GM12891 (cell line): Measurements from ENCODE around the gene CHST8. TPM values are rescaled to one million over a fixed set of nuclear protein-coding genes. Genes with fewer than 3 reads are reported as not detected.

Experiments
- DNase-seq: peaks from one replicate; pipeline ENCODE4 v3.0.0; 2011; ENCODE audit warnings: low spot score; ENCODE audit not compliant: insufficient read length
- FAIRE-seq: peaks from 2 replicates; lab custom pipeline; 2011; peaks lifted over from hg19 to GRCh38; lab: Jason Lieb, UNC
- PAX5 ChIP-seq: IDR thresholded peaks from 2 replicates; pipeline ENCODE4 v1.6.1; 2011; ENCODE audit warnings: low read length, moderate library complexity, mild to moderate bottlenecking; ENCODE audit not compliant: insufficient read depth, severe bottlenecking
- POLR2A ChIP-seq: IDR thresholded peaks from 2 replicates; pipeline ENCODE4 v1.6.1; 2011; ENCODE audit warnings: low read depth, low read length, control low read depth
- POLR2AphosphoS5 ChIP-seq: IDR thresholded peaks from 2 replicates; pipeline ENCODE4 v1.6.1; 2011; ENCODE audit warnings: low read depth, low read length, control low read depth
- POU2F2 ChIP-seq: IDR thresholded peaks from 2 replicates; pipeline ENCODE4 v1.6.1; 2011; ENCODE audit warnings: low read depth, mild to moderate bottlenecking, control low read depth, low read length, moderate library complexity
- SPI1 ChIP-seq: IDR thresholded peaks from 2 replicates; pipeline ENCODE4 v1.6.1; 2011; ENCODE audit warnings: low read depth, low read length, control low read depth
- TAF1 ChIP-seq: IDR thresholded peaks from 2 replicates; pipeline ENCODE4 v1.6.1; 2011; ENCODE audit warnings: low read depth, low read length, control low read depth
- polyA plus RNA-seq: library from polyadenylated mRNA; unstranded; fragments of >200 nt; gene quantifications from one replicate; pipeline ENCODE4 v1.2.1, GENCODE V29; 2012; ENCODE audit warnings: low read depth, missing spikeins, inconsistent platforms; ENCODE audit not compliant: missing spikeins

CHST8 gene
- 0.10 TPM for polyA plus RNA-seq

GRCh38 chr19:33621811-33622504 is at the start of gene CHST8:
TSS of gene CHST8 (plus strand) at chr19:33621953. CDS start at chr19:33689262, 67,309 bp downstream.
- DNase-seq (no peak), FAIRE-seq (no peak)
- no peak for TF ChIP-seq POLR2AphosphoS5
- no peak for TF ChIP-seq POLR2A
- TF ChIP-seq POU2F2, result no peak
- TF ChIP-seq PAX5, result no peak
- TF ChIP-seq TAF1, result no peak
- no peak for TF ChIP-seq SPI1

- FAIRE-seq, result no peak
- no peak for DNase-seq
- no peak for TF ChIP-seq SPI1
- TF ChIP-seq POU2F2, result no peak
- TF ChIP-seq POLR2A, result no peak
- TF ChIP-seq POLR2AphosphoS5, result no peak
- TF ChIP-seq PAX5, result no peak
- TF ChIP-seq TAF1, result no peak
Observed at GRCh38 chr19:33572929-33573328, 48.8 kb upstream of the CHST8 start.

DNA sequence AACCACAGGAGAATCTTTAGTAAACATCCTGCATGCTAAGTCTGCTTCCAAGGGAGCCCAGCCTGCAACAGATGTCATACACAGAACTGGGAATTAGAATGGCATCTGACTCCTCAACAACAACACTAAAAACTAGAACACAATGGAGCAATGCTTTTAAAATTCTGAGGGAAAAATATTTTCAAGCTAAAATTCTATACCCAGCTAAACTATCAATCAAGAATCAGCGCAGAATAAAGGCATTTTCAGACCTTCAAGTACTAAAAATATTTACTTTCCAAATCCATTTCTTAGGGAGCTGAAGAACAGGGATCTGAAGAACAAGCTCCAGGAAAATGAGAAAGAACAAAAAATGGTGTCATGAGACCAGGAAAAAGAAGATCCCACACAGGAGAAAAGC is 46.9 kb upstream of the CHST8 start:
- DNase-seq, result no peak
- no peak for TF ChIP-seq POU2F2
- no peak for FAIRE-seq

GRCh38 chr19:33578697-33579096 is 43.1 kb upstream of the CHST8 start:
- no peak for TF ChIP-seq SPI1
- TF ChIP-seq POLR2A, result no peak
- TF ChIP-seq PAX5, result no peak
- TF ChIP-seq TAF1, result no peak
- TF ChIP-seq POU2F2, result no peak
- no peak for TF ChIP-seq POLR2AphosphoS5
- FAIRE-seq, result no peak
- DNase-seq, result no peak

DNA sequence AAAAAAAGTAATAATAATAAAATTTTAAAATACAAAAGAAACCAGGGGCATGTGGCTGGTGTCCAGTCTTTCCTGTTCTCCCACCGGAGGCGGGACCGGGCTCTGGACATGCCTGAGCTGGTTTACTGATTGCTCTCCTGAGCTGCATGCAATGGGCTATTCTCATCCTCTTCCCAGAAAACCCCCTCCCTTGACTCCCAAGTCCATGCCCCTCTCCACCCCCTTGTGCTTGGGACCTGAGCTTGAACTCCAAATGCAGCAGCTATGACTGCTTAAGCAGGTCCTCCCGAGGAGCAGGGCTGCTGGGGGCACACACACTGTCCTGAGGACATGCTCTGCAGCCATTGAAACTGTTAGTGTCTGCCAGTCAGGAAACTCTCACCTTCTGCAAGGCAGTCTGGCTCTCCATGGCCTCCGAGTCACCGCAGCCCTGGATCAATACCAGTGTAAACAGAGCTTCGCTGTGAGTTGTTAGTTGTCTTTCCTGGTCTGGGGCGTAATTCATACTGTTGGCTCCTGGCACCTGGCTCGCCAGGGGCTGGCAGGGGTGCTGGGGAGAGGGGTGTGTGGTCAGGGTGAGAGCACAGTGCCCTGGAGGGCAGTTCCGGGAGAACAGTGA is 41.6 kb upstream of the CHST8 start:
- FAIRE-seq (no peak), DNase-seq (no peak)
- no peak for TF ChIP-seq POLR2AphosphoS5
- TF ChIP-seq SPI1, result no peak

DNA sequence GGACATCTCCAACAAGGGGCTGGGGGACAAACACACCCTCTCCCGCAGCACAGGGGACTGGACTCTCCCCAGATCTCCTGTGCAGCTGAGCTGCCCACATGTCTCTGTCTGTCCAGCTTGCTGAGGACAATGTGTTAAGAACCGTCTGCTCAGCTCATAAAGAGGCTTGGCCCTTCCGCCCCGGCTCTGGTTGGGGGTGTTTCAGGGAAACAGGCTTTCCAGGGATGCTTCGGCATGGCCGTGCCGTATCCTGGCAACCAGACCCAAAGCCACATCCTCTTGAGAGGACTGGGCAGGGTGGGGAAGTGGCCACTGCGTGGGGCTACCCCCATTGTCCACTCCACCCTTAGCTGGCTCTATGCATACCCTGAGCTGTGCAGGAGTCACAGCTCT is 41.1 kb upstream of the CHST8 start:
- DNase-seq, result no peak
- TF ChIP-seq SPI1 (no peak), POLR2A (no peak), POLR2AphosphoS5 (no peak), PAX5 (no peak), TAF1 (no peak), POU2F2 (no peak)
- no peak for FAIRE-seq

GRCh38 chr19:33582914-33583313 is 38.8 kb upstream of the CHST8 start:
- no peak for TF ChIP-seq POU2F2
- FAIRE-seq (no peak), DNase-seq (no peak)

- FAIRE-seq (no peak), DNase-seq (no peak)
- TF ChIP-seq SPI1 (no peak), PAX5 (no peak), POU2F2 (no peak), TAF1 (no peak), POLR2A (no peak), POLR2AphosphoS5 (no peak)
Observed at GRCh38 chr19:33587150-33587549, 34.6 kb upstream of the CHST8 start.

GRCh38 chr19:33590224-33590623 is 31.5 kb upstream of the CHST8 start:
- FAIRE-seq (no peak), DNase-seq (no peak)
- TF ChIP-seq POLR2A, result no peak
- no peak for TF ChIP-seq SPI1
- TF ChIP-seq PAX5, result no peak
- no peak for TF ChIP-seq POU2F2
- no peak for TF ChIP-seq POLR2AphosphoS5
- no peak for TF ChIP-seq TAF1

DNA sequence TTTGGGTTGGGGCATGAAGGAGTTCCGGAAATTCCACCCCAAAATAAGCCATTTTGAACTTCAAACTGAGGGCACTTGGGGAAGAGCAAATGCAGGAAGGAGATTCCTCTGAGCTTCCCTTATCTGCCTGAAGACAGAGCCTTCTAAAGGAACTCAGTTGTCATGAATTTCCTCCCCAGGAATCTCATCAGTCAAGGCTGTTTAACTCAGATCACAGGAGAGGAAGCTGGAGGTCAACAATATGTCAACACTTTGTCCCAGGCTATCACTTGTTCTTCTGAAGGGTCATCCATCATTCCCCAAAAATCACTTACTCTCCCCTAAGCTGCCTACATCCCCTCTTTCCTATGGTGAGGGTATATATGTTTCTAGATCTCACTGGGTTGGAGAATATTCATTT is 26.0 kb upstream of the CHST8 start:
- TF ChIP-seq SPI1 (no peak), POU2F2 (no peak), PAX5 (no peak), POLR2AphosphoS5 (no peak), POLR2A (no peak)
- DNase-seq (no peak), FAIRE-seq (no peak)
